ENCODE measurements around the gene FOXJ1.

The FOXJ1 gene

DNA sequence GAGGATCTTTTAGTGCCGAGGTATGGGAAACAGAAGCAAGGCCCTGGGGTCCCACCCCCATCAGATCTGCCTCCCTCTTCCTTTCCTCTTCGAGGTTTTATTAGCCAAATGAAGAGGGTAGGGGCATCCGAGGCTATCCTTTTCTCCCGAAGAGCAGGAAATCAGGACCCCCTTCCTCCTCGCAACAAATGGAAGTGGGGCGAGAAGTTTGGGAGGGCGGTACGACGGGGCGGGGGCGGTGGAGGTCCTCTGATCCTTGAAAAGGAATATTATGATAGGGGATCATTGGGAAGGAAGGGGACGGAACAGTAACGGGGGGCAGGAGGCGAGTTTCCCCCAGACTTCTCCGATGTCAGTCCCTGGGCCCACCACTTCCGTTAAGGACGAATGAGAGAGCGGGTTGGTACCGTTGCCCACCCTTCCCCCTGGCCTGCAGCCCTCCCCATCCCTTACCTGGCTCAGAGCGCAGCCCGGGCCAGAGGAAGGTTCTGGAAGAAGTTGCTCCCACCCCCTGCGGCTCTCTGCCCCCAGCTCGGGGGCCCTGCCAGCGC lies 309 bp downstream of the FOXJ1 start:
- no peak for DNase-seq (ENCODE audit: low read depth in 2 of 2)

DNA sequence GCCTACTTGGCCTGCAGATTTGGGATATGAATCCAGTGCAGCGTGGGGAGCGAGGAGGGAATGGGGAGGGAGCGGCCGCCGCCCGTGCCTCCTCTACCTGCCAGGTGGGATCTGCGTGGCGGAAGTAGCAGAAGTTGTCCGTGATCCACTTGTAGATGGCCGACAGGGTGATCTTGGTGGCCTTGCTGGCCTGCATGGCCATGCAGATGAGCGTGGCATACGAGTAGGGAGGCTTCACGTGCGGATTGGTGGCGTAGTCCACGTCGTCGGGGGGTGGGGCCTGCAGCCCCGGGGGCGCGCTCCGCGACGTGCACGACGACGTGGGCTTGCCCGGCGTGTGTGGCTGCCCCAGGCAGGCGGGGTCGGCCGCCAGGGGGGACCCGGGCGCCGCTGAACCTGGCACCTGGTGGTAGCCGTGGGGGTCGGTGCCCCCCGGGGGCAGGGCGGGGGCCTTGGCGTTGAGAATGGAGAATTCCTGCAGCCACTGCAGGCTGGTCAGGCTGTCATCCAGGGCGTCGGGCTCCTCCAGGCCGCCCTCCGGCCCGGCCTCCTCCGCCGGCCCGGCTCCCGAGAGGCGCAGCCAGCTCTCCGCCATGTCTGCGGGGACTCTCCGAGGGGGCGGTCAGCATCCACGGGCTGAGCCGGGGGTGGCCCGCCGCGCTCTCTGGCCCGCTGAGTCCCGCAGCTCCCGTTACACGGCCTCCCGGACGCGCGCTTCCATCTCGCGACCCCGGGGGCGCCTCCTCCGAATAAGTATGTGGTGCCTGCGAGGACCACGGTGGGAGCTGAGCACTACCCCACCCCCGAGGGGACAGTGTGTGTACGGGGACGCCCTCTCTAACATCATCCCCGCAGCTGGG lies 1.0 kb downstream of the FOXJ1 start:
- DNase-seq (ENCODE audit: low read depth in 2 of 2) = no peak

DNA sequence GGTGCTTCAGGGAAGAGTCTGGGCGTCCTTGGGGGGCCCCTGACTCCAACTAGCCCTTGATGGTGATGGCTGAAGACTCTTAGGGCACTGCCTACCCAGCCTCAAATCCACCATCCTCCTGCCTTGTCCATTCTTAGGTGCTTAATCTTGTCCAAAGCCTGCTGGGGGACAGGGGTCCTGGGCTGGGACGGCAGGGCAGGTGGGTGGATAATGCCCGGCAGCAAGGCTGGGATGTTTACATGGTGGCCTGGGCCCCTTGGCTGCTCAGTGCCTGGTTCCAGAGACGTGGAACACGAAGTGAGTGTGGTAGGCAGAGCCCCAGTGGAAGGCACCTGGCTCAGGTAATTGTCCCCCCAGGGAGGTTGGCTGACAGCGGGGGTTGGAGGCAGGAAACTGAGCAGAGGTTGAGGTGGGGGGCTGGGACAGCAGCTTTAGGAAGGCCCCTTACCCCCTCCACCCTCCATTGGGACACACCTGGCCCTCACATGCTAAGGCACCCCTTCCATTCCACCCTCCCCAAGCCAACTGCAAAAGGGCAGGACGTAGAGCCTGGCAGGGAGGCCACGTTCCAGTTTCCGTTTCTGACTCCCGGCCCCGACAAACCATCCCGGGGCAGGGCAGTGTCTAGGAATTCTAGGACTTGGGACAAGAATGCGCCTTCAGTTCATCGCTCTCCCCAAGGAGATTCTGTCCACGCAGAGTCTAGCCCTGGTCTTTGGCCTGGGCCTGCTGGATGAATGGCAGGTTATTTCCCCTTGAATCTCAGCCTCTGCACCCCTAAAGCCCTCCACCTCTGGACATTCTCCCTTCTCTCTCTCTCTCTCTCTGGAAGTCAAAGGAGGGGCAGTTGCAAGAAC lies 1.9 kb downstream of the FOXJ1 start:
- no peak for DNase-seq (ENCODE audit: low read depth in 2 of 2)

DNA sequence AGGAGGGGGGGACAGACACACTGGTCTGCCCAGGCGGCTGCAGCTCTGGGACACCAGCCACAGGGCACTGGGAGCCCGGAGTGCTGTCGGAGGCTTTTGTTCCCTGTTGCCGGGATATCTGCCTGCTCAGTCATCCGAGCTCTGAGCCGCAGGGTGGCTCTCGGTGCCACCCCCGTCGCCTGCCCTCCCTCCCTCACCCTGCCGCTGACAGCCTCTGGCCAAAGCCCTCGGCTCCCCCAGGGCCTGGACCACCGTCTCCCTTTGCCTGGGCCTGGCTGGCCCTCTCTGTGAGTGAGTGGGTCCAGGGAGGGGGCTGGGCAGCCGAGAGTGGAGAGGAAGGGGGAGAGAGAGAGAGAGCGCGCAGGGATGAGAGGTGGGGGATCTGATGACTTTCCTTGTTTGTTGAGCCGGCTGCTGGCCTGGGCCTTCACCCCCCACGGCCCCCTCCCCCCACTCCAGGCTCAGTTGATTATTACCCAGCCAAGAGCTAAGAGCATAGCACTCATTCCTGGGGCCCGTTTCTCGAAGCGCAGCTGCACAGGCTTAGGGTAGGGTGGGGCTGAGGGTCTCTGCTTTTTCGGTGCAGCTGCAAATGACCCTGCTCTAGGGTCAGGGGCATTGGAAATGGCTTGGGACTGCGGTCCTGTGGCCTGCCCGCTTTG lies 2.7 kb downstream of the FOXJ1 start:
- no peak for DNase-seq (ENCODE audit: low read depth in 2 of 2)

DNA sequence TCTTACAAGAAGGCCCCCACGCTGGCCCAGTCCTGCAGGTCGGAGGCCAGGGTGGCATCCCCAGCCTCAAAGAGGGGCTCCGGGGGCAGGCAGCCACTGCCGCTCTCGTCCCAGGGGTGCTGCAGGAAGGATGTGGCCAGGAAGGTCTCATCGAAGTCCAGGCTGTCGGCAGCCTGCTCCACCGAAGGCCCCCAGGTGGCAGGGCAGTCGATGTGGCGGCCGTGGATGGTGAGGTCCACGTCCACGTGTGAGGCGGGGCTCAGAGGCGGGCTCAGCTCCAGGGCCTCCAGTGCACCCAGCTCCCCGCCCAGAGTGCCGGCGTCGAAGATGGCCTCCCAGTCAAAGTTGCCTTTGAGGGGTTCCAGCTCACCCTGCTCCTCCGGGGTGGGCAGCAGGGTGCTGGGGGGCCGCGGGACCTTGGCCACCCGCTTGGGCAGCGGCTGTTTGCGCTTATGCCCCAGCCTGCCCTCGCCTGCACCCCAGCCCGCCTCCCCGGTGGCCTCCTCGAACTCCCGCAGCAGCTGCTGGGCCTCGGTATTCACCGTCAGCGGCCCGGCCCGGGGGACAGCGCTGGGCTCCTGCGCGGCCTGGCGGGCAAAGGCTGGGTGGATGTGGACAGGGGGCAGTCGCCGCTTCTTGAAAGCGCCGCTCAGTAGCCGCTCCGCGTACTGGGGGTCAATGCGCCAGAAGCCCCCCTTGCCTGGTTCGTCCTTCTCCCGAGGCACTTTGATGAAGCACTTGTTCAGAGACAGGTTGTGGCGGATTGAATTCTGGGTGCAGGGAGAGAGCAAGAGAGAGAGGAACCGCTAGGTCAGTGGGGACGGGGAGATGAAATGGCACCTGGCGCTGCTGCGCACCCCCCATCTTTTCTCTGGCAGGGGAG lies 3.5 kb downstream of the FOXJ1 start:
- no peak for DNase-seq (ENCODE audit: low read depth in 2 of 2)

DNA sequence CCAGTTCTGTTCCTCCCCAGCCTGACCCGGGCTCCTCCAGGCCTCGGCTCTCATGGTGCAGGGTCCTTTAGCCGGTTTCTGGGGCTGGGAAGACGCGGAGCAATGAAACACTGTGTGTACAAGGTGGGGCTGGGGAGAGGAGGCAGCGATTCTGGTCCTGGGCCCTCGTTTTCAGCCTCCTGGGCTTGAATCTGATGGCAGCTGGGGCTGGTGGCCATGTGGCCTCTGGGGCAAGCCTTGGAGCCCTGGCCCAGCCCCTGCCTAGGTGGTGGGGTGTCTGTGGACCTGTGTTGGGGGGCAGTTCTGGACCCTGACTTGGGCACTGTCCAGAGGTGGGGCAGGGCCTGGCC lies 4.1 kb downstream of the FOXJ1 start:
- DNase-seq (ENCODE audit: low read depth in 2 of 2) = no peak

DNA sequence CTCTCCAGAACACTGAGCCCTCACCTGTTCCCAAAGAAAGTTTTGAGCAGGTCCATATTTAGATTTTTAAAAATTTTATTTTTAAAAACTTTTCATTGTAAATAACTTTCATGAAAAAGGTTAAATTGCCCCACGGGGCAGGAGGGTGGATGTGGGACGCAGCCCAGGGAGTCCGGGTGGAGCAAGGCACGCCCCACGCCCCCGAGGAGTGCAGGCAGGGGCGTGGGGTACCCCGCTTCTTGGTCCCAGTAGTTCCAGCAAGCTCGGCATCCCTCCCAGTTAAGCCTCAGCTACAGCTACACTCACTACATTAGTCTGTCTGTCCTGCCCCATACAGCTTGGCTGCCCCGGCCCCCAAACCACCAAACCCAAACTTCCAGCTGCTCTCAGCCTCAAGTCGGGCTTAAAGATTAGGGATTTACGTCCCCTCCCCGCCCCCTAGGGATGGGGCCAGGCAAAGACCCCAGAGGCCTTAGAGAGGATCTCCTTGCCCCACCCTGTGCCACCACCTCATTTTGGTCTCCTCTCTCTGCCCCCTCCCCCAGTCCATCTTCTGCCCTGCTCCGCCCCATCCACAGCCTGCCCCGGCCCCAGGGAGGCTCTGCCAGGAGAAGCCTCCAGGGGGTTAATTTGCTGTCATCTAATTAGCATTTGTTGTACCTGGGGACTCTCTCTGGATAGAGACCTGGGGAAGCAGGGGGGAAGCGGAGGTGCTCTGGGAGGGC lies 4.6 kb downstream of the FOXJ1 start:
- DNase-seq (ENCODE audit: low read depth in 2 of 2) = no peak

DNA sequence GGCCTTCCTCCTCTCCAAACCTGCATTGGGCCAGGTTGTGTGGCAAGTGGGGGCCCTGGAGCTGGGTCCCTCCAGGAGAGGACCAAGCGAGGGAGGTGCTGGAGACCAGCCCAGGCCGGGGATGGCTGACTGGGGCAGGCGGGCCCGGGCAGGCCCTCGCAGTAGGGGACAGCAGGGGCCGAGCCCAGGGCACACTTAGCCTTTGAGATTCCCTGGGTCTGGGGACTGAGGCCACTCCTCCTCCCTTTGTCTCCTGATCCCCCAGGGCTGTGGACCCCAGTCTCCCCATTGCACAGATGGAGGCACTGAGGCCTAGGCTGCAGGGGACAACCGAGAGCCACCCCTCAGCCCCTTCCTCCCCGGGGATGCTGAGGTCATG lies 5.2 kb downstream of the FOXJ1 start:
- no peak for DNase-seq (ENCODE audit: low read depth in 2 of 2)

DNA sequence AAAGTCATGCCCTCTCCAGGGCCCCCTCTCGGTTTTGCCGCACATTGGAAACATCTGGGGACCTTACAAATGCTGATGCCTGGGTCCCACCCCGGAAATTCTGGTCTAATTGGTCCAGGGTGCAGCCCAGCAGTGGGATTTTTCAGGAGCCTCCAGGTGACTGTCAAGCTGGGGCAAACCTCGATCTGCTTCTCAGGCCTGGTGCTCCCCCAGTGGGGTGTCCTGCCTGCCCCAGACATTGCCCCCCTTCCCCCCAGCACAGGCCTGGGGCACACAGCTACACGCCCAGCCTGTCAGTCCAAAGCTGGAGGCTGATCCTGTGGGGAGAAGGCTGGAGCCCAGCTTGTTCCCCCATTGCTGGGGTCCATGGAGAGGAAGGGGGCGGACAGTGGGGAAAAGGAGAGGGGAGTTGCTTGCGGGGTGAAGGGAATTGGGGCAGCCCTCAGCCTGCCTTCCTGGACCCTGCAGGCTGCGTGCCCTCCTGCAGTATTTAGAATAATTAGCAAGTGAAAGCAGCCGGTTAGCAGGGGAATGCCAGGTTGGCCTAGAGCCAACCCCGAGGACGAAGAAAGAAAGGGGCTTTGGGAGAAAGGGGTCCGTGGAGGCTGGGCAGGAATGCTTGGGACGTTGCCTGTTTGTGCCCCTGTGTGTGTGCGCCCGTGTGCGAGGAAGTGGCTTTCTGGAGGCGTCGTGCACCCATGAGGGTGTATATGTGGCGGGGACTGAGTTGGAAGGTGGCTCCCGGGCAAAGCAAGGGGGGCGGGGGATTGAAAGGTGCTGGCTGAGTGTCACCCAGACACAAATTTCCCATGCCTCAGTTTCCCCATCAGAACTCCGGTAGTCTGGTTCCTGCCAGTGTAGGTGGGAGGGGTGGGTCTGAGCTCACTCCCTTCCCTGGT lies 5.9 kb downstream of the FOXJ1 start:
- no peak for DNase-seq (ENCODE audit: low read depth in 2 of 2)

DNA sequence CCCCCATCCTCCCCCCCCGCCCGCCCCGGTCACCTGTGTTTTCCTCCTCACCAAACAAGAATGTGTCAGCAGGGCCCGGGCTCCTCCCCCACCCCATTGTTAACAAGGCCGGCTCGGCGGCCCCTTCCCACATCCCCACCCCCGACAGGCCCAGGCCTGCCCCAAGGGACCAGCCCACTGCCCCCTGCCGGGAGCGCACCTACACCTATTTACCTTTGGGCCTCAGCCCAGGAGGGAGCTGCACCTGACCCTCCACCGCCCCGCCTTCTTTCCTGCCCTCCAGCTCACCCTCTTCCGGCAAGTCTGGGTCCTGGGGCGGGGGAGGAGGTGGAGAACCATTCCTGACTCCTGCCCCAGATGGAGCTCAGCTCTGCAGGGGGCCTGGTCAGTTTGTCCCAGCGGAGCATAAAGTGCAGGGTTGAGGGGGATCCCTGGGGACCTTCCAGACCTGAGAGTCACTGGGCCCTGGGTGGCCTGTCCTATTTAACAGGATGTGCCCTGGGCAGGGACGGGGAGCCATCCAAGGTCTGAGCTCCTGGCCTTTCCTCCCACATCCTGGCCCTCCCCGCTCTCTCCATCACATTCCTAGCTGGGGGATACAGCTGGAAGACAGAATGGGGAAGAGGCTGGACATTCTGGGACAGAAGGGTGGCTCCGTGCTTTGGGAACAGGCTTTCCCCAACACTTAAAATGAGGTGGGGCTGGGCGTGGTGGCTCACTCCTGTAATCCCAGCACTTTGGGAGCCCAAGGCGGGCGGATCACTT lies 8.3 kb downstream of the FOXJ1 start:
- DNase-seq (ENCODE audit: low read depth in 2 of 2) = no peak

DNA sequence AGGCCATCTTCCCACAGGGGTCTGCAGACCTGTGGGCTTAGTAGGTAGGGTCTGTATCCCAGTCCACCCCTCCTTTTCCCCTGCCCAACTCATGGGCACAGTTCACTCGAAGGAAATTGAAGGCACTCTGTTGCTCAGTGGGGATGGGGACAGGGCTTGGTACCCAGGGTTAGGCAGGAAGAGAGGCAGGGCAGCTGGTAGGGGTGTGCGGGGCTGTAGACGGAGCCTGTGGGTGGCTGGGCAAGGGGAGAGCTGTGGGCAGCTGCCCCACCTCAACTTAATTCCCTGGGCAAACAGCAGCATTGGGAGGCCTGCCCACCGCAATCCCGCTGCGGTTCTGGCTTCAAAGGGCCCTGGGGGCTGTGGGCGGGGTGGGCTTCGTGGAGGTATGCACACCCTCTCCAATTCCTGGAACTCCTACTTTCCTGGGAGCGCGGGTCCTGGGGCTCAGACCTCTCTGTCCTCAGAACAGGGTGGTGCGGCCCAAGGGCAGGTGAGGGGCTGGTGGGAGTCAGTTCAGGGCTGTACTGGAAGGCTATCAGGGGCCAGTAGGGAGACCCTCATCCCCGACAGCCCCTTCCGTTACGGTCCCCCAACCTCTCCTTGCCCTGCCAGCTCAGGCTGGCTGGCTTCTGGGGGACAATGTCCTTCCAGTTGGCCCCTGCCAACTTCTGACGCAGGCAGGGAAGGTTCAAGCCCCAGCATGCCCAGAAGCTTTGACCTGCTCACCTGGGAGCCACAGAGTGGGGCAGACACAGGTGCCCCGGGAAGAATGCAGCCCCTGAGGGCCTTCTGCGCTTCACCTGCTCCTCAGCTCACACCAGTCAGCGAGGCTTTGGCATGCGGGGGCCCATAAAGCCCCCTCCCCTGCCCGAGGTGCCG lies 9.1 kb downstream of the FOXJ1 start:
- no peak for DNase-seq (ENCODE audit: low read depth in 2 of 2)

DNA sequence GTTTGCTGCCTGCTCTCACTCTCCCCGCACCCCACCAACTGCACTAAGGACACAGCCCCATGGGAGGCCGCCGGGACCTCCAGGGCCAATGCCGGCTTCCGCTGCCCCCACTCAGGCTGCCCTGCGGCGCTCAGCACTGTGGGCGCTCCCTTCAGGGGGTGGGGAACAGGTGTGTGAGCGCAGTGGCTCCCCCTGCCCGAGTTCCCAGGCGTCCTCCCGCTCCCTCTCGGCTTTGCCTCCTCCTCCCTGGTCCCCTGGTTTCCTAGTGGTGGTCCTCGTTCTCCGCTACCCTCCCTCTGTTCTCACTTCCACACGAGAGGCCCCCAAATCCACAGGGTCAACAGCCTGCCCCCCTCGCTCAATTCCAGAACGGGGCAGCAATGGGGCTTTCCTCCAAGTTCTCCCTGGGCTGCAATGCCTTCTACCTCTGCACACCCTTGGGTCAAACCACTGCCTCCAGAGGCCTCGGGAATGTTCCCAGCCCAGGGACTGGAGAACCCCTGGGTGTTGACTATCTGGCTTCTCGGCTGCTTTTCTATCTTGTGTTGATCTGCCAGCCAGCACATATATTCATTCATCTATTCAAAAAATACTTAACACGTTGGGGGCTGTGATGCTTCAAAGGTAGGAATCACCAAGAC lies 9.9 kb downstream of the FOXJ1 start:
- DNase-seq (ENCODE audit: low read depth in 2 of 2) = no peak

DNA sequence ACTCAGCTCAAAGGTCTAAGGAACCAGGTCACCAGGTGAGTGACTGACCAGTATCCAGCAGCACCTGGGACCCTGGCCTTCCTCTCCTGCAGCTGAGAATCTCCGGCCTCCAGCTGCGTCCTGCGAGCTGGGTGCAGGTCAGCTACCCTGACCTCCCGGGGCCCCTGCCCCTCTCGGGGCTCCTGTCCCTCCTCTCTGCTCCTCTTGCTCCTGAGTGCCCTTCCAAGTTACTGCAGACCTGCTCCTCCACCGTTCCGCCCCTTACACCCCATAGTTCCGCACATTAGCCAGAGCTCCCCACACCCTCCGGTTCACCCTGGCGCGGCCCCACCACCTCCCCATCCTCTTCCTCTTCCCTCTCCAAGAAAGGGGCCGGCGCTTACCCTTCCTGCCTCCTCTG lies 10.6 kb downstream of the FOXJ1 start:
- DNase-seq (ENCODE audit: low read depth in 2 of 2) = no peak

DNA sequence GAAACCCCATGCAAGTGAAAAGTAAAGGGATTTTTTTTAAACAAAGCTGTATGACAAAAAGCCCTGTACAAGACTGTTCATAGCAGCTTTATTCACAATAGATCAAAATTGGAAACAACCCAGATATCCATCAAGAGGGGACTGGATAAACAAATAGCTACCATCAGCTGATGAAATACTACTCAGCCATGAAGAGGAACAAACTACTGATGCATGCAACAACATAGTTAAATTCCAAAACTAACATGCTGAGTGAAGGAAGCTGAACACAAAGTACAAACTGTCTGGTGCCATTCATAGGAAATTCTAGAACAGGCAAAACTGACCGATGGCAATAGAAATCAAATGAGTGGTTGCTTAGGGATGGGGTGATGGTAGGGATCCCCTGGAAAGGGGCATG lies 15.1 kb downstream of the FOXJ1 start:
- DNase-seq (ENCODE audit: low read depth in 2 of 2) = no peak

DNA sequence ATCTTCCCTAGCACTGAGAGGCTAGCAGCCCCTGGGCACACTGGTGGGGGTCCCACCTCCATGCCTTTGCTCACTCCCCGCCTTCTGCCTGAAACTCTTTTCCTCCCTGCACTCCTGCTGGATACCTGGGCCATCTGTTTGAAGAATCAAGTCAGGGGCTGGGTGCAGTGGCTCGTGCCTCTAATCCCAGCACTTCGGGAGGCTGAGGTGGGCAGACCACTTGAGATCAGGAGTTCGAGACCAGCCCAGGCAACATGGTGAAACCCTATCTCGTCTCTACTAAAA lies 15.7 kb downstream of the FOXJ1 start:
- no peak for DNase-seq (ENCODE audit: low read depth in 2 of 2)

DNA sequence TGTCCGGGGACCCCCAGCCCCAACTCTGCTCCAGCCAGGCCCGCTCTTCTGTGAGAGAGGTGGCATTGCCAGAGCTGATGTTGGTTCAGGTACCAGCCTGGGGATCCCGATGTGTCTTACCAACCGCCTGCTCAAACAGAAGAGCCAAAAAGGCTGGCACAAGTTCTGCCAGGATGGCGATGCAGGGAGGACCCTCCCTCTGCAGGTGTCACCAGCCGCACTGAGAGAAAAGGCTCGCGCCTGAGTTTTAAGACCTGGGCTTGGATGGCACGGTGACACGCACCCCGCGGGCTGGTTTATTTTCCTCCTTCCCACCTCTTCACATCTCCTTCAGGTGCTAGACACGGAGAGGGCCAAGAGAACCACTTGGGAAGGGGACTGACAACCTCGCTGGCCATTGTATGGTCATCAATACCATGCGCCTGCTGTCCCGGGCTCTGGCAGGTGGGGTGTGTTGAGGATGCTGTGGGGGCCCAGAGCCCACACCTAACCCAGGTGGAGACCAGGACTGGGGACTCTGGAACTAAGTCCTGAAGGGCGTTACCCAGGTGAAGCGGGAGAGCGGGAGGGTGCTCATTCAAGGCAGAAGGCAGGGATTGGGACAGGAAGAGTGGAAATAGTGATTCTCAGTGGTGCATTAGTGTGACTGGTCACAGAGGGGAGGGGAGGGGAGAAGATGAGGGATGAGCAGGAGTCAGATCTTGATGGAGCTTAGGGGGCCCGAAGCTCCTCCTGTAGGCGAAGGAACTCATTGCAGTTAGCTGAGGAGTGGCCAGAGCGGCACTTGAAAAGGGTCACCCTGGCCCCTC lies 16.3 kb downstream of the FOXJ1 start:
- DNase-seq (ENCODE audit: low read depth in 2 of 2) = no peak
